ENCODE data around the gene DVL1.
"Not testable (repeated sequence)": the region's sequence is repeated elsewhere in the genome, so short reads cannot be mapped to it uniquely, and the experiment has no call there.

Gene DVL1

GRCh38 chr1:1373051-1373814, 24.0 kb upstream of the DVL1 start:
- DNase-seq (ENCODE audit: low spot score), result no peak

DNA sequence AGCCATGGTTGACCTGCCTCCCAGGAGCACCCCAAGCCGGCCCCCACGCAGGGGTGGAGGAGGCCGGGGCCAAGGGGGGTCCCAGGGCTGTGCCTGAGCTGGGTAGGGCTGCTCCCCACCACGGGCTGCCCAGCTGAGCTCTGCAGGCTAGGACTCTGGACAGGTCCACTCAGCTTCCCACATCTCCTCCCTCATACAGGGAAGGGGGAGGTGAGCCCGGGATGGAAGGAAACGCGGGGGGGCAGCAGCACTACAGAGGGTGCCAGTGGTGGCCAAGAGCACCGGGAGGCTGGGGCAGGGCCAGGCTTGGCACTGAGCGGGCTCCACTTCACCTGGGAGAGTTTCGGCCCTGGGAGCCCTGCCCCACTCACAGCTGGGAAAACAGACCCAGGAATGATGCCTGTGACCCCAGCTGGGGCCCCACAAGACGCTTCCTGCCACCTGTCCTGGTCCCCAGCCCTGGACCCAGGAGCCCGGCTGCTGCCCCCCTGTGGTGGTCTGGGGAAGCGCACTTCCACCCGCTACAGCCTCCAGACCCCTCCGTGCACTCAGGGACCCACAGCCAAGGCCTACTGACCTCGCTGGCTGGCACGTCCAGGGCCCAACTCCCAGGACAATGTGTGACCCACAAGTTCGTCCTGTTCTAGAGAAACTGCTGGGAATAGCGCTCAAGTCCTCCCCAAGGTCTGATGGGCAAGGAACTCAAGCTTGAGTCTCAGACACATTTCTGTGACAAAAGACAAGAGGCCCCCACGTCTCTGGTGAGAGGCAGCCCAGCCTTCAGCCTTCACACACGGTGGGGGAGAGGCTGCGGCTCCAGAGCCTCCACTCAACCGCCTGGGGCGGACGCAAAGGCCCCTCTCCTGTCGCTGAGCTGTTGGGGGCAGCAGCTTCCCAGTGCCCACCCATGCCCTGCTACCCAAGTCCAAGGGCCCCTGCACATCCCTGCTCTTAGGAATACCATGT, 22.8 kb upstream of the DVL1 start:
- peak; percentile 90 for DNase-seq (ENCODE audit: low spot score)

- DNase-seq (ENCODE audit: low spot score), result no peak
Observed at GRCh38 chr1:1371364-1371745, 22.1 kb upstream of the DVL1 start.

GRCh38 chr1:1370771-1371300, 21.6 kb upstream of the DVL1 start:
- DNase-seq (ENCODE audit: low spot score), result no peak

DNA sequence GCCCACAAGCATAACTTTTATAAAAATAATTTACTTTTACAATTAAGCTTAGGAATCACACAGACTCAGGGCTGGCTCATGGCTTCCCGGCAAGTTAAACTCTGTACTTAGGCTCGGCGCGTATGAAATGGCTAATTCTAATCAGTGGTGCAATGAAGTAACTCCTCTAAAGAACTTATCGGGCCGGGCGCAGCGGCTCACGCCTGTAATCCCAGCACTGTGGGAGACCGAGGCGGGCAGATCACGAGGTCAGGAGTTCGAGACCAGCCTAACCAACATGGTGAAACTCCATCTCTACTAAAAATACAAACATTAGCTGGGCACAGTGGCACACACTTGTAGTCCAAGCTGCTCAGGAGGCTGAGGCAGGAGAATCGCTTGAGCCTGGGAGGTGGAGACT, 20.9 kb upstream of the DVL1 start:
- DNase-seq (ENCODE audit: low spot score), result not testable (repeated sequence)

DNA sequence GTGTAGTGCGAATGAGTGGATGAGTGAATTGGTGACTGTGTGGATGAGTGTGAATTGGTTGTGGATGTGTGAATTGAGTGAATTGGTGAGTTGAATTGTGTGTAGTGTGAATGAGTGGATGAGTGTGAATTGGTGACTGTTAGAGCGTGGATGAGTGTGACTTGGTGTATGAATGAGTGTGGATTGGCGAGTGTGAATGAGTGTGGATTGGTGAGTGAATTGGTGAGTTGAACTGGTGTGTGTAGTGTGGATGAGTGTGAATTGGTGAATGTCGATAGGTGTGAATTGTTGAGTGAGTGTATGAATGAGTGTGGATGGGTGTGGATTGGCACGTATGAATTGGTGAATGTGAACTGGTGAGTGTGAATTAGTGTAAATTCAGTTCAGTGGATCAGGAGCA, 18.1 kb upstream of the DVL1 start:
- no peak for DNase-seq (ENCODE audit: low spot score)

GRCh38 chr1:1366699-1367066, 17.5 kb upstream of the DVL1 start:
- DNase-seq (ENCODE audit: low spot score), result no peak

DNA sequence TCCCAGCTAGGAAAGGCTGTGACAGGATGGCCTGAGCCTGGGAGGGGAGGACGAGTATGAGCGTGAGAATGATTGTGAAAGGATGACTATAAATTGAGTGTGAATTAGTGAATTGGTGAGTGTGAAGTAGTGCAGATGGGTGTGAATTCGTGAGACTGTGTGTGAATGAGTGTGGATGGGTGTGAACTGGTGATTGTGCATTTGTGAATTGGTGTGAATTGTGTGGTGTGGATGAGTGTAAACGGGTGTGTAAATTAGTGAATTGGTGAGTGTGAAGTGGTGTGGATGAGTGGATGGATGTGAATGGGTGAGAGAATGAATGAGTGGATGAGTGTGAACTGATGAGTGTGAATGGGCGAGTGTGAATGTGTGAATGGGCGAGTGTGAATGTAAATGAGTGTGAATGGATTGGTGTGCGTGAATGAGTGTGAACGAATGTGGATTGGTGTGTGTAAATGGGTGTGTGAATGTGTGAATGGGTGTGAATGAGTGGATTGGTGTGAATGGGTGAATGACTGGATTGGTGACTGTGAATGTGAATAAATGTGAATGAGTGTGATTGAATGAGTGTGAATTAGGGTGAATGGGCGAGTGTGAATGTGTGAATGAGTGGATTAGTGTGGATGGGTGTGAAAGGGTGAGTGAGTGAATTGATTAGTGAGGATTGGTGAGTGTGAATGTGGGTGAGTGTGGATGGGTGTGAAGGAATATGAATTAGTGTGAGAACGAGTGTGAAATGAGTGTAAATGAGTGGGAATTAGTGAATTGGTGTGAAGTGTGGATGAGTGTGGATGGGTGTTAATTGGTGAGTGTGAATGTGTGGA, 16.9 kb upstream of the DVL1 start:
- no peak for DNase-seq (ENCODE audit: low spot score)

DNA sequence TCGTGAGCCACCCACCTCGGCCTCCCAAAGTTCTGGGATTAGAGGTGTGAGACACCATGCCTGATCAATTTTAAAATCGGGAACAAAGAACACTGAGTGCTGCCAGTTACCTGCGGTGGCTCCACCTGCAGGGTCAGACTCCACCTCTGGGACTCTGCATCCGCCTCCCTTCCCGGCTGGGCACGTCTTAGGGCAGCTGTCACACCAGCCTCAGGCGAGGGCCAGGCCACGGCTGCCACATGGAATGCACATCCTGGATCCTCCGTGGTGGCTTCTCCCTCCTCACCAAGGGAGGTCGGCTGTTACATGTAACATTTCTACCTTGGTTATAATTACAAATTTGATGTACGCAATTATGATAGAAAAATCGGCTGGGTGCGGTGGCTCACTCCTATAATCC, 15.0 kb upstream of the DVL1 start:
- DNase-seq (ENCODE audit: low spot score), result no peak

- DNase-seq (ENCODE audit: low spot score), result no peak
Observed at GRCh38 chr1:1361982-1362423, 12.8 kb upstream of the DVL1 start.

DNA sequence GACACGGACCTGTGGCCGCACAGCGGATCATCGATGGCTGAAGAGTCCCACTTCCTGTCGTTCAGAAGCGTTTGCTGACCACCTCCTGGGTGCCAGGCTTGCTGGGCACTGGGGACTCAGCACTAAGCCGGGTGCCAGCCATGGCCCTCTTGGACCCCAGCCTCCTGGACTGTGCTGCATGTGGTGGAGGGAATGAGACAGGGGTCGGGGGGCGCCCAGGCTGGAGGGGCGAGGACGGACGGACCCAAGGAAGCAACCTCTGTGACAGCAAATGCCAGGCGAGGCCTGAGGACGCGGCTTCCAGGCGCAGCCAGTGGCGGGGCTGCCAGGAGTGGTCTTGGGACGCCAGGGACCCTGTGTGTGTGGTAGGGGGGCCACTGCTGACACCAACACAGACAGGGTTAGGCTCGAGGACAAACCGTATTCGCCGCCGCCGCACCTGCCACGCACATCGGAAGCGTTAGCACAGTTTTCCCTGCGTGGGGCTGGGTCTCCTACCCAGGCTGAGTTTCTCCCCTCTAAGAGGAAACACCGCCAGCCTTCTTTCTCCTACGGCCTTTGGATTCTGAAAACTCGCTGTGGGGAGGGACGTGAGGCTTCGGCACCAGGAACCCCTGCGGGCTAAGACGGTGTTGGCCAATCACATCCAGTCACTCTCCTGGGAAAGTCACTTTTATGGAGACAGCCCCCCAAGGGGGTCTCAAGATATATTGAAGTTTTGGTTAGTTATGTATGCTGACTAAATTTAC, 12.2 kb upstream of the DVL1 start:
- DNase-seq (ENCODE audit: low spot score), result no peak

DNA sequence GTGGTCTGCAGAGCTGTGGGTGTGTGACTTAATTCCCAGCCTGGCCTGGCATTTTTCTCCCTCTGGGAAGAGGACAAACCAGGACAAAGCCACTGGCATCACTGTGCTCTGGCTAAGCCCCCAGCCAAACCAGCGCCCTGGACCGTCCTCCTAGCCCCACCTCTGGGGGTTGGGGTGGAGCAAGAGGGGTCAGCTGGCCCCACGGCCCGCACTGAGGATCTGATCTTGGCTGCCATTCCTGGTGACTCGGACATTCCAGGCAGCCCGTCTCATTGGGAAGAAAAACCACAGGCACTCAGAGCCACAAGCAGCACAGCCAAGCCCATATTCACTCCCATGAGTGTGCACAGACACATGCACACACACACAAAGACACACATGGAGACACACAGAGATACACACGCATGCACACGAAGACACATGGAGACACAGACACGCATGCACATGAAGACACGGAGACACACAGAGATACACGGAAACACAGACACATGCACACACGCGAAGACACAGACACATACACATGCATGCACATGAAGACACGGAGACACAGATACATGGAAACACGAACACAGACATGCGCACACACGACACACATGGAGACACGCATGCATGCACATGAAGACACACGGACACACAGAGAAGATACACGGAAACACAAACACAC, 11.4 kb upstream of the DVL1 start:
- peak; percentile 44 for DNase-seq (ENCODE audit: low spot score)

- no peak for DNase-seq (ENCODE audit: low spot score)
Observed at GRCh38 chr1:1359664-1360468, 10.6 kb upstream of the DVL1 start.

DNA sequence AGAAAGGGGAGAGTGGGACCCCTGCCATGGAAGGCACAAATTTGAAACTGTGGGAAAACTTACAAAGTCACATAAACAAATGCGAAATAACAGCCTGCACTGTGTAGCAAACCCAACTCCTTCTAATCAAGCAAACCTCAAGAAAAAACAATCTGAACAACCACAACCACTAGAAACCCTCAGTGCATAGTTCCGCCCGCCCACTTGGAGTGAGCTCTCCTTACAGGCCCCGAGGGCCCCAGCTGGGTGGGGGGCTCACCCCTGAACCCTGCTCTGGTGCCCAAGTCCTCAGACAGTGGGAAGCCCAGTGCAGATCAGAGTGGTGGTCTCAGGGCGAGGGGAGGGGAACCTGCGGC, 10.1 kb upstream of the DVL1 start:
- DNase-seq (ENCODE audit: low spot score), result no peak

GRCh38 chr1:1358433-1359271, 9.4 kb upstream of the DVL1 start, which contains the start of gene MXRA8:
TSS of gene MXRA8 (minus strand) at chr1:1358555. CDS start at chr1:1358504, 51 bp downstream.
- no peak for DNase-seq (ENCODE audit: low spot score)

GRCh38 chr1:1357871-1358432, 8.7 kb upstream of the DVL1 start:
- DNase-seq (ENCODE audit: low spot score), result no peak

DNA sequence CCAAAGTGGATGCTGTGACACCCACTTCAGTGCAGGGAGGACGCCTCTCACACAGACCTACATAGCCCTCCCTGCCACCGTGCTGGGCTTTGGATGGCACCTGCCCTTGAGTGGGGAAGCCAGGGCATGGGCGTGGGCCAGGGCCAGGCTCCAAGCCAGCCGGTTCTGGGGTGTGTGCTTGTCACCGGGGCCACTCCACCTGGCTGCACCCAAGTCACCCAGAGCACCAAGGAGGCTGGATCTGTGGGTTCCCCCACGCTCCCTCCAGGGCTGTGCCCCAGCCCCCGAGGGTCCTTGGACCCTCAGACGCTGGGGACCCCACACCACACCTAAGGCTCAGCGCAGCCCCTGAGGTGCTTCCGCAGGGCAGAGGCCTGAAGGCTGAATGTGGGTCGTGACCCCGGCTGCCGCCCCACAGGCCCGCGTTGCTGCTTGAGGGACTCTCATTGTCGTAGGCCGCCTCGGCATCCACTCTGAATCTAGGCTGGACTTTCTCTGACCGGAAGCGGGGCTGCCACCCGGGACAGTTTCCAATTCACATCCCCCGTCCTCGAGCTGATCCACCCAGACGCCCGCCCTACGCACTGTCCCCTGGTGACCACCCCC, 7.7 kb upstream of the DVL1 start:
- no peak for DNase-seq (ENCODE audit: low spot score)

DNA sequence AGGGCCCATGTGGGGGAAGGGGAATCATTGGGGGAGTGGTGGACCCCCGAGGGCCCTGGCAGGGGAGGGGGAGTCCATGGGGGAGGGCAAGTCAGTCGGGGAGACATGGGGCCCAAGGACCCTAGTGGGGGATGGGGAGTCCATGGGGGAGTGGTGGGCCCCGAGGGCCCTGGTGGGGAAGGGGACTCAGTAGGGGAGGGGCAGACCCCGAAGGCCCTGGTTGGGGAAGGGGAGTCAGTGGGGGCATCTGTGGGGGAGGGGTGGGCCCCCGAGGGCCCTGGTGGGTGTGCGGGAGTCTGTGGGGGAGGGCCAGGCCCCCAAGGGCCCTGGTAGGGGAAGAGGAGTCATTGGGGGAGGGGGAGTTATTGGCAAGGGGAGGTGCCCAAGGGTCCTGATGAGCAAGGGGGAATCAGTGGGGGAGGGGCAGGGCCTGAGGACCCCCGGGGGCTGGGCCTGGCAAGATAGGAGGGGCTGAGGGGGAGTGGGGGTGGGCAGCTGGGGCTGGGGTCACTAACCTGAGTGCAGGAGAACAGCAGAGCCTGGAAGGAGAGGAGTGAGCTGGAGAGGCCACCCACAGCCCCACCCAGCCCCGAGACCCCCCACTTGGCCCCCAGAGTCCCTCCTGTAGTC, 7.1 kb upstream of the DVL1 start:
- no peak for DNase-seq (ENCODE audit: low spot score)

All from HuH-7.5 (cell line).